T-helper 1 cell treated with Interleukin-12 subunit alpha and Interleukin-12 subunit beta and Interleukin-4 antibody, amounts not matched to agents 30 ng/mL and 1 ng/mL, for 36 hours (primary cell): ENCODE measurements around the gene CD6. TPM values are rescaled to one million over a fixed set of nuclear protein-coding genes. Genes with fewer than 3 reads are reported as not detected.
"Not testable (repeated sequence)": the region's sequence is repeated elsewhere in the genome, so short reads cannot be mapped to it uniquely, and the experiment has no call there.

ENCODE experiments used
- intact Hi-C: fragments of 100-400 bp; cut with micrococcal nuclease; formaldehyde crosslinking; loops from one replicate; pipeline ENCODE4 v1.15.1; 2024
- total RNA-seq: library from RNA; stranded (reverse); gene quantifications from 2 replicates; pipeline ENCODE4 v1.2.3, GENCODE V29; 2022

Gene CD6
- total RNA-seq, 1 donor from 2014 or later: 336 TPM

GRCh38 chr11:61048368-61049062, 77.0 kb downstream of the CD6 start:
- intact Hi-C loops: no loop called here

GRCh38 chr11:61049063-61049377, 77.5 kb downstream of the CD6 start:
- intact Hi-C loops: no loop called here

GRCh38 chr11:61049859-61050258, 78.4 kb downstream of the CD6 start:
- intact Hi-C loops: loop anchor here (10.0 kb wide), 1 partner anchor 685 kb away; no protein-coding TSS in a partner anchor

DNA sequence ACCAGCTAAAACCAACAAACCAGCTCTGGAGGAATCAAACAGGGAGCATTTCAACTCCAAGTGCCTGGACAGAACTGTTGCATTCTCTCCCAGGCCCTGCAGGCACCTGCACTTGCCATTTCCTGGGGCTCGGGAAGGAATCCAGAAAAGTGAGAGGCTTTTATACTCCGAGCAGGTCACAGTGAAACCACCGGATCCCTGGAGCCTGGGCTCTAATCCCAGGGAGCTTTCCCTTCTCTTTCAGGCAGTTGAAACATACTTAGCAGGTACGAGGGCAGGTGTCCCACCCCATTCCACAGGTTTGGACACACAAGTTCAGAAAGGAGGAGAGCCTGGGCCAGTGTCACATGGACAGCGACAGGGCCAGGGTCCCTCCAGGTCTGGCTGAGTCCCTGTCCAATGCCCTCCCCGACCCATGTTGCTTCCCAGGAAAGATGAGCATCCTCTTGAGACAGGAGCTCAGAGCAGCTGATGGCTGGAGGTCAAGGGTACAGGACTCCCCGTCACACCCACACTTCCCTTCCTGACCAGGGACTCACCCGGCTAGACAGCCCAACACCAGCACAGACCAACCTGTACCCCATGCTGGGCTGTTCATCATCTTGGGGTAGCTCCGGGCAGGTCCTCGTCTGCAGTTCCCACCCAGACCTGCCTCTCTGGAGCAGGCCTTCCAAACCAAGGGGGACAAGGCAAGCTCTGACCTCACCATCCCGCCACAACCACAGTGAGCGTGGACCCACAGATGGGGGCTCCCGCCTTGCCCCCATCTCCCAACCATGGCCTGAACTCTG, 80.9 kb downstream of the CD6 start:
- intact Hi-C loops: loop anchor here (10.0 kb wide), 1 partner anchor 688 kb away; no protein-coding TSS in a partner anchor

GRCh38 chr11:61053191-61053590, 81.7 kb downstream of the CD6 start:
- intact Hi-C loops: loop anchor here (10.0 kb wide), 1 partner anchor 688 kb away; no protein-coding TSS in a partner anchor

GRCh38 chr11:61054513-61054912, 83.0 kb downstream of the CD6 start:
- intact Hi-C loops: loop anchor here (10.0 kb wide), 1 partner anchor 690 kb away; no protein-coding TSS in a partner anchor

- intact Hi-C loops: loop anchor here (10.0 kb wide), 1 partner anchor 690 kb away; no protein-coding TSS in a partner anchor
These were observed 83.6 kb downstream of the CD6 start for GRCh38 chr11:61054927-61055562.

- intact Hi-C loops: loop anchor here (10.0 kb wide), 1 partner anchor 691 kb away; no protein-coding TSS in a partner anchor
These were observed 84.3 kb downstream of the CD6 start for GRCh38 chr11:61055776-61056175.

DNA sequence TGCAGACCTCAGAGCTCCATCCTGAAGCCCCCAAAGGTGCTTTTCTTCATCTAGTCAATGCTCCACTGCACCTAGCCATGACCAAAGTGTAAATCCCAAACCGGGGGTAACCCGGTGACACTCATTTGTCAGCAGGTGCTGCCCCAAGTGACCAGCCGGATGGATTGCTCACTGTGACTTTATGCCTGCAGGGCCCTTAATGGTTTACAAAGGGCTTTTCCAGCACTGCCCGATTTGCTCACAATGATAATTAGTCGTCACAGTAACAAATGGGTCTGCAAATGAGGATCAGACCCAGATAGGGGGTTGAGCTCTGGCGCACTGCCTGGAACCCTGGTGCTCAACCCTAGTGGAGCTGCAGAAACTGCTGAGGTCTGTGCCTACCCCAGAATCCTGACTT, 85.1 kb downstream of the CD6 start:
- intact Hi-C loops: loop anchor here (10.0 kb wide), 1 partner anchor 692 kb away; no protein-coding TSS in a partner anchor

DNA sequence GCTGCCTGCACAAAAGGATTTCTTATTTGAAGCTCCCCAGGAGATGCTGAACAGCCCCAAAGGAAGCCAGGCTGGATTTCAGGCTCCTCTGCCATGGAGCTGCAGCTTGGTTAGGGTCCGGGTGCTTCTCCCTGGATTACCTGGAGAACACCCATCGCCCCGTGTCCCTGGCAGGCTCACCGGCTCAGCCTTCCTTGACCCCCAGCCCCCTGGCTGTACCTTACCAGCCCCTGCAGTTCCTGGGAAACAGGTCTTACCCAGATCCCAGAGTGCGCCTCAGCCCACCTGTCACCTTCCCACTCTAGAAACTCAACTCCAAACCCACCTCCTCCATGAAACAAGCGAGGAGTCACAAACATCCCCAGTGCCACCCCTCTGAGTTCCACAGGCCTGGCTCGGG, 85.5 kb downstream of the CD6 start:
- intact Hi-C loops: loop anchor here (10.0 kb wide), 1 partner anchor 692 kb away; no protein-coding TSS in a partner anchor

- intact Hi-C loops: loop anchor here (10.0 kb wide), 1 partner anchor 693 kb away; no protein-coding TSS in a partner anchor
These were observed 86.1 kb downstream of the CD6 start for GRCh38 chr11:61057615-61058014.

GRCh38 chr11:61058583-61059259, 87.2 kb downstream of the CD6 start:
- intact Hi-C loops: loop anchor here (10.0 kb wide), 1 partner anchor 694 kb away; no protein-coding TSS in a partner anchor

DNA sequence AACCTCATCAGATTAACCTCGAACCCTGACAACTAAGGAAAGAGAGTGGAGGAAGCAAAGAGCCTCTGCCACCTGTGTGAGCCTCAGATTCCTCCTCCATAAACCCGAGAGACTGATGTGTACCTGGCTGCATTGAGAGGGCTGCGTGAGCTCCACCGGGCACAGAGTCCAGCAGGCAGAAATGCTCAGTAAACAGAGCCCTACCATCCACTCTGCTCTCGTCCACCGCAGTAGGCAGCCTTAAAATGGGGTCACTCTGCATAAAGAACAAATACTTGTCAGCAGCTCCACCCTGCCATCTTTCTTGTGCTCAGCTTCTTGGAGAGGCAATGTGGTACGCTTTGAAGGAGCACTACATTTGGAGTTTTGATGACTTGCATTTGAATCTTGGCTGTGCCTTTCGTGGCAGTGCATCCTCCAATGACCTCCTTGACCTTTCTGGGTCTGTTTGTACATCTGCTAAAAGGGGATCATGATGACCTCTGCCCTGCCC, 87.8 kb downstream of the CD6 start:
- intact Hi-C loops: loop anchor here (10.0 kb wide), 1 partner anchor 695 kb away; no protein-coding TSS in a partner anchor

DNA sequence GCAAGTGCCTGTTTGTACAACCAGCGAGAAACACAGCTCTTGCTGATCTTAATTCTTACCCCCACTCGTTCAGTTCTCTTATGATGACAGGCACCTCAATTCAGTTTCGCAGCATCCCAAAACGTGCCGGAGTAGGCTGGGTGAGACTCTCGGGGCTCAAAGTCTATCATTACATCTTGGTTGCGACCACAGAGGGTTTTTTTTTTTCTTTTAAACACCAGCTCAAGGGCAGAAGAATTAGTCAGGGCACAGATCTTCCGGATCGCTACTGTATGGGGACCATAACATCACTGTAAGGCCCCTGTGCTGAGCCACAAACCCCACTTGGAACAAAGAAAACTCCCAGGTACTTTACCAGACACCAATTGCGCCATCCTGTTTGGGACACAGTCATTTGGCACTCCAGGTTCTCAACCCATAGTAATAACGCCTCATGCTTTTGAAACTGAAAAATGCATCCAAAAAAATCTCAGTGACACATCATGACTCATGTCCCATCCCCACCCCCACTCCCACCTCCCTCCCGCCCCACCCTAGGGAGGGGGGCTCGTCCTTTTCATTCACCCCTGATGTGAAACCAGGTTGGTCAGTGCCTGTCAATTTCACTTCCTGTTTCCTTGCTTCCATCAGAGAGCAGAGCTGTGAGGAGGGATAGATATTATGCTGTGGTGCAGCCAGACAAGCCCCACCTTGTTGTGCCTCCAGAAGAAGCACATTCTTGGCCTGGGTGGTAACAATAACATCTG, 89.8 kb downstream of the CD6 start:
- intact Hi-C loops: loop anchor here (1.0 to 2.0 kb wide), 11 partner anchors 10 to 146 kb away; partner anchors contain the start of gene CD5

DNA sequence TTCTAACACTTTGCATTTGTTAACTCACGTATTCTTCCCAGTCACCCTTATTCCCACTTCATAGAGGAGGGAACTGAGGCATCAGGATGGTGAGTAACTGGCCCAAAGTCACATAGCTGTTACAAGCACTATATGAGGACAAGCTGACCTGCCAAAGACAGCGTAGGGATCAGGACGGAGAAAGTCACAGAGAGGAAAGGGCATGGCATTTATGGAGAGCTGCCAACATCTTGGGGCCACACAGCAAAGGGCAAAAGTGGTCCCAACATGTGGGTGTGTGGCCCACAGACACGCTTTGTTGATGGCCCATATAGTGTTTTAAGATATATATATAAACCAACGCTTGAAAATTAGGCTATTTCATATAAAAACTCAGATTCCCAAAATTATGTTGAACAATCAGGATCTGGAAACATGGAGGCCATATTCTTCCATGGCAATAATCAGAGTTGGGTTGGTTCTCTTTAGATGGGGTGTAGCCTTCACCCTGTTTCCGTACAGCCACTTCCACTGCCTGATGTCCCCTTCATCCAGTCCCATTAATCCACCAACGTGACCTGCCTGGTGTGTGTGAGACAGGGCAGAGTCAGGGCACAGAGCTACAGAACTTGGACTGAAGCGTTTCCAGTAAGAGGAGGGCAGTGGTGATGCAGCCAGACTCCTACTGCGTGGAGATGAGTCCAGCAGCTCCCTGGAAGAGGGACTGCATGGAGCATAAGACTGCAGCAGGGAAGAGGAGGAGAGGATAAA, 90.9 kb downstream of the CD6 start:
- intact Hi-C loops: no loop called here

- intact Hi-C loops: not testable (repeated sequence)
These were observed 93.8 kb downstream of the CD6 start for GRCh38 chr11:61065236-61065635.

DNA sequence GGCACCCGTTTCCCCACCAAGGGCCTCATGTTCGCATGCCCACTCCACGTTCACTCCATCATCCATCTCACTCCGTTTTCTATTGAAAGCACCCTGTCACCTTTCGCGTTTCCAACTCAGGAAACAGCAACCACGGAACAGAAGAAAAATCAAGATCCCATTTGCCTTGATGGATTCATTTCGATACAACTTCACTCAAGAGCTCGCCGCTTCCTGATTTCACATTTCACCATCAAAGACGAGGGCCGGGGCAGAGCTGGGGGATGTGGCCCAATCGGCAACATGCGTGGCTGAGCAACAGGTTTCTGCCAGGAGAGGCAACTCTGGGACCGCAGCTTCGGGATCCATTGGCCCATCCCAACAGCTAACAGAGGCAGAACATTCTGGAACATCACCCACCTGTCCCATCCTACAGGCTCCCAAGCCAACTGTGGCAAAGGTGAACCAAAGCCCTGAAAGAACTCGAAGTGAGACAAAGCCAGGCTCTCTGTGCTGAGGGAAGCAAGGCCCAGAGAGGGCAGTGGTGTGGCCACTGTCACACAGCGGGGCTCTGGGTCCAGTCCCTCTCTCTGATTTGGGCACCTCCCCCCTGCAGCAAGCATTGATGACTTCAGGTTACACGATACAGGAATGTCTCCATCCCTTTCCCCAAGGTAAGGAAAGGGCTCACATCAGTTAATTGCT, 94.6 kb downstream of the CD6 start:
- intact Hi-C loops: no loop called here

- intact Hi-C loops: no loop called here
These were observed 95.2 kb downstream of the CD6 start for GRCh38 chr11:61066645-61067044.
